HG03558 (cell line): ENCODE results near the gene KLHL29.

Experiments used
- ATAC-seq: cut with Tn5 transposase; IDR thresholded peaks from one replicate; pipeline ENCODE4 v1.9.1; 2021; ENCODE audit warnings: moderate number of reproducible peaks; ENCODE audit not compliant: unreplicated experiment; ENCODE audit errors: extremely low read depth

KLHL29 gene

GRCh38 chr2:23757686-23758433 lies 372.9 kb downstream of the KLHL29 start:
- no peak for ATAC-seq
